Kidney epithelial cell (primary cell): ENCODE results near the gene C22orf31. TPM values are rescaled to one million over a fixed set of nuclear protein-coding genes. Genes with fewer than 3 reads are reported as not detected.
A peak's percentile ranks its signal among the peaks of the same experiment; 100 is the strongest.

Experiments
- DNase-seq: peaks from one replicate; pipeline ENCODE4 v3.0.0-alpha.2; 2010; ENCODE audit warnings: low read depth
- H3K27me3 ChIP-seq: 2 replicates; pipeline ENCODE4 v1.6.0; 2011; ENCODE audit warnings: low read length; ENCODE audit not compliant: control insufficient read depth, insufficient read depth
- H3K36me3 ChIP-seq: 2 replicates; pipeline ENCODE4 v1.5.1; 2011; ENCODE audit warnings: low read length; ENCODE audit not compliant: control insufficient read depth, insufficient read depth
- H3K4me3 ChIP-seq: 2 replicates; pipeline ENCODE4 v1.5.1; 2011; ENCODE audit warnings: low read depth, mild to moderate bottlenecking, control low read depth, low read length
- CTCF ChIP-seq: IDR thresholded peaks from 2 replicates; pipeline ENCODE4 v1.5.1; 2011; ENCODE audit warnings: mild to moderate bottlenecking, moderate library complexity, low read length, control low read depth, inconsistent platforms; ENCODE audit not compliant: insufficient read depth, poor library complexity, severe bottlenecking
- total RNA-seq: library from RNA; depleted of rRNA; stranded (reverse); fragments of >200 nt; gene quantifications from 2 replicates; pipeline ENCODE4 v1.2.3, GENCODE V29; 2015

C22orf31 gene
- total RNA-seq, 1 donor from 2014 or later: not detected

GRCh38 chr22:29026579-29026978 is 35.1 kb downstream of the C22orf31 start:
- H3K4me3 ChIP-seq: no peak overlapping the region
- no peak for TF ChIP-seq CTCF
- no peak for DNase-seq
- no peaks in the 10 kb centered on the region for H3K27me3 ChIP-seq
- H3K36me3 ChIP-seq: no peaks in the 10 kb centered on the region

- no peaks in the 10 kb centered on the region for H3K36me3 ChIP-seq
Observed at GRCh38 chr22:29023172-29023796, 38.3 kb downstream of the C22orf31 start.

GRCh38 chr22:29022101-29022817 is 39.4 kb downstream of the C22orf31 start:
- DNase-seq: peak; percentile 68
- no peaks in the 10 kb centered on the region for H3K36me3 ChIP-seq
- H3K27me3 ChIP-seq: no peaks in the 10 kb centered on the region
- H3K4me3 ChIP-seq: no peak overlapping the region
- no peak for TF ChIP-seq CTCF

More at GRCh38 chr22:29023172-29023796, 38.3 kb downstream of the C22orf31 start:
- DNase-seq: no peak
- TF ChIP-seq CTCF: no peak
- no peak overlapping the region for H3K4me3 ChIP-seq
- H3K27me3 ChIP-seq: no peaks in the 10 kb centered on the region

GRCh38 chr22:29018293-29019189 is 43.1 kb downstream of the C22orf31 start:
- TF ChIP-seq CTCF: no peak
- no peaks in the 10 kb centered on the region for H3K27me3 ChIP-seq

GRCh38 chr22:29016067-29016938 is 45.3 kb downstream of the C22orf31 start:
- DNase-seq: no peak
- Histone ChIP-seq H3K4me3 (no peak overlapping the region), H3K27me3 (no peaks in the 10 kb centered on the region), H3K36me3 (no peaks in the 10 kb centered on the region)
- TF ChIP-seq CTCF: no peak

More at GRCh38 chr22:29018293-29019189, 43.1 kb downstream of the C22orf31 start:
- DNase-seq: no peak
- Histone ChIP-seq H3K4me3 (no peak overlapping the region), H3K36me3 (no peaks in the 10 kb centered on the region)
